HG03159 (cell line): ENCODE data around the gene RING1.

ENCODE experiments used
- ATAC-seq: cut with Tn5 transposase; IDR thresholded peaks from one replicate; pipeline ENCODE4 v1.9.1; 2021; ENCODE audit warnings: mild to moderate bottlenecking, moderate library complexity; ENCODE audit not compliant: unreplicated experiment

The RING1 gene

DNA sequence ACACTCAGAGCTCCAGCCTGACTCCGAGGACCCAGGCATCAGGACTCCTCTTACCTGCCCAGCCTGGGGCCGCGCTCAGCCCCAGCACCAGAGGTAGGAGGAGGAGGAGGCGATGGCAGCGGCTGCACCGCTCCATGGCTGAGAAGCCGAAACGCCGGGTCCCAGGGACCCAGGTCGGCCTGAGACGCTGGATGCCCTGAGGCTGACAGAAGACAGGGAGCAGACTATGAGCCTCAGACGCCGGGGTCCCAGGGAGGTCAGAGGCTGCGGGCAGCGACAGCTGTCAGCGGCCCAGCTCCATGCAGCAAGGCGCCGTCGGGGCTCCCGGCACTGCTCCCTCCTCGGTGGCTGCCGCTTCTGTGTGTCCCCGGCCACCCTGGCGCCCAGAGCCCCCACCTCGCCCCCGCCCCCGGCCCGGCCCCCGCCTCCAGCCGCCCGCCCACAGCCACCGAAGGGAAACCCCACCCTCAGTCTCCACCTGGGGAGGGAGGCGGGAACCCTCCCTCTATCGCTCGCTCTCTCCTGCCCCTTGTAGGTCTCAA, 16.1 kb upstream of the RING1 start, which contains the start of gene COL11A2:
Gene COL11A2 (minus strand): TSS at position 363 of the 542 bp plus-strand sequence. CDS start 227 bp downstream, at position 136.
- no peak for ATAC-seq

- no peak for ATAC-seq
These were observed 15.4 kb upstream of the RING1 start for GRCh38 chr6:33192671-33193602.

DNA sequence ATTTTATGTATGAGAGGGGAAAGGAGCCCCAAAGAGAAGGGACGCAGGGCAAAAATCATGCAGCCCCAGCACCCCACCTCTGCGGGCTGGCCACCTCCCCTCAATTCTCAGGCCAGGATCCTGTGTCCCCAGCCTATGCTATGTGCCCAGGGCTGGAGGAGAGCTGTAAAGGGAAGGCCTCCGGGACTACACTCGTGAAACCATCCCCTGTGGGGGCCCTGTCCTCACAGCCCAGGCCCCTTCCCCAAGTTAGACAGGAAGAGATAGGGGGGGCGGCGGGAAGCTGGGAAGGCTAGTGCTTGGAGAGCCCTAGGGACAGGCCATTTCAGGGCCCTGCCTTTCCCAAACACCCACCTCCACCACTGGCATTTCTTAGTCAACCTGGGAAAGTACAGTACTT, 14.7 kb upstream of the RING1 start:
- no peak for ATAC-seq

- ATAC-seq: no peak
These were observed 13.8 kb upstream of the RING1 start for GRCh38 chr6:33194431-33194979.

DNA sequence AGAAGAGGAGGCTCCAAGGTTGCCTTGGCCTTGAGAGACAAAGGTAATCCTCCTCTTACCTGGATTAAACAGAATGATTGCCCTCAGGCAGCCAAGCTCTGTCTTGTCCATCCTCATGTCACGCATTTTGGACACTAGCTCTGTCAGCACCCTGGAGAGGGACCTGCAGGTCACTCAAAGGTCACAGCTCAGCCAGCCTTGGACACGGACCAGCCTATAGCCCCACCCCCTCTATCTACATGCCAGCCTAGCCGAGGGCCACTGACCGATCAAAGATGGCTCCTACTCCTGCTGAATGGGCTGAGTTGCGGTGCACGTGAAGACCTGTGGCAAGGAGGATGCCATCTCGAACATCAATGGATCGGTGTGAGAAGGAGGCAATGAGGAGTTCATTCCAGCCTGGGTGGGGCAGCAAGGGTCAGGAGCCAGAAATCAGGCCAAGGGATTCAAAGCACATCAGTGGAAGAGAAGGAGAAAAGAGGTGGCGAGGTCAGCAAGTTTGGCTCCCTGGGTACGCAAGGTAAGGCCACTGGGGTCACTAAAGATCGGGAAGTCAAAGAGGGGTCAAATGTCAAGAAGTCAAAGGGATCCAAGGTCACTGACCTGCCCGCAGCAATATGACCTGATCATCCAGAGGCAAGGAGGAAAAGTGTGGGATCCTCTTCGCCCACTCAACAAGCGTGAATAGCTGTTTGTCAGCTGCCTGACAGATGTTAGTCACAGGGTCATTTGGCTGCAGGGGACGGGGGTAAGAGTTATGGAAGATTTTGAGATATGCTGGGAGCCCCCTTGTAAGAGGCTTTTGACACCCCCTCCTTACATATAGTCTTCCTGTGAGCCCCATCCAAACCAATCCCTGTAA, 12.8 kb upstream of the RING1 start:
- no peak for ATAC-seq

- no peak for ATAC-seq
These were observed 10.8 kb upstream of the RING1 start for GRCh38 chr6:33197431-33198048.

DNA sequence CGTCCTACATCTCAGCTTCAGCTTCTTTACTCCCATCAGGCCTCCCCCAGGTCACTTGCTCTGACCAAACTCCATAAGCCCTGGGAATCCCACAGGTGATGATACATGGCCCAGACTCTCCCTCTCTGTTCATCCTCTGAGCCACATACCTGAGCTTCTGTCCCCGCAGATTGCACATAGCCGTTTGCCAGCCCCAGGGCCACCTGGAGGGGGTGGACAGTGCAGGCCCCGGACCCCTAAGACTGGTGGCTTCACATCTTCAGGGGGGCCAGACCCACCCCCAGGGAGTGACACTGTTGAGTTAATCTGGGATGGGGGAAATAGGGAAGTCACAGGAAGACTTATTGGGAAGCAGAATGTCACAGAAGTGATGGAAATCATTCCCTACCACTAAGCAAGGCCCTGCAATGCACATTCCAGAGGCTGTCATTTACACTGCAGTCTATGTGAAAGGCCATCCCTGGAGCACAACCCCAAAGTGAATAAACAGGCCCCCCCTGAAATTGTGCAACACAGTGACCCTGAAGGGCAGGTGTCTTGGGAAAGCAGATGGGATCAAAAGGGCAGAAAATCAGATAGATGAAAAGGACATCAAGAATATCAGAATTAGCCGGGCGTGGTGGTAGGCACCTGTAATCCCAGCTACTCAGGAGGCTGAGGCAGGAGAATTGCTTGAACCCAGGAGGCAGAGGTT, 10.0 kb upstream of the RING1 start:
- ATAC-seq: no peak

DNA sequence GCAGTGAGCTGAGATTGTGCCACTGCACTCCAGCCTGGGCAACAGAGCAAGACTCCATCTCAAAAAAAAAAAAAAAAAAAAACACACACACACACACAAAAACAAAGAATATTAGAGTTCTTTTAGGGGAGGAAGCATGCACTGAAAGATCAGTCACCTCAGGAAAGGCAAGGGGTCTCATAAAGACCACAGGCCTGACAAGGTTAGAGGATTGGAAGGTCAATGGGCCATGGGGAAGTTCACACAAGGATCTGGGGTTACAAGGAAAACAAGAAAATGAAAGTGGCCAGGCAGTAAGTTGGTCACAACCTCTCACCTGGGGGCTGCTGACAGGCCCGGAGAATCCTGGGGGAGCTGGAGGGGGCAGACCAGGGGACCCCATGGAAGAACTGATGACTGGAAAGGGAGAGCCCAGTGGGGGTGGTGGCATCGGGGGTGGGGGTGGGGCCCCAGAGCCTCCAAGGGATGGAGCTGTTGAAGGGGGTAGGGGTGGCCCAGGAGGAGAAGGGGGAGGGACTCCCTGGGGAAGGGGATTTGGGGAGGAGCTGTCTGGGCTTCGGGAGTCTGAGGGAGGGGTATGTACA, 9.4 kb upstream of the RING1 start:
- ATAC-seq: no peak

- ATAC-seq: peak; percentile 11
These were observed 8.5 kb upstream of the RING1 start for GRCh38 chr6:33199687-33200218.

- ATAC-seq: peak; percentile 54
These were observed 7.8 kb upstream of the RING1 start, which contains the start of the genes RXRB and SLC39A7 for GRCh38 chr6:33200219-33201146. TSS of gene RXRB (minus strand) at chr6:33200665. CDS start at chr6:33200476, 189 bp downstream. TSS of gene SLC39A7 (plus strand) at chr6:33200867. CDS start at chr6:33201246, 379 bp downstream.

DNA sequence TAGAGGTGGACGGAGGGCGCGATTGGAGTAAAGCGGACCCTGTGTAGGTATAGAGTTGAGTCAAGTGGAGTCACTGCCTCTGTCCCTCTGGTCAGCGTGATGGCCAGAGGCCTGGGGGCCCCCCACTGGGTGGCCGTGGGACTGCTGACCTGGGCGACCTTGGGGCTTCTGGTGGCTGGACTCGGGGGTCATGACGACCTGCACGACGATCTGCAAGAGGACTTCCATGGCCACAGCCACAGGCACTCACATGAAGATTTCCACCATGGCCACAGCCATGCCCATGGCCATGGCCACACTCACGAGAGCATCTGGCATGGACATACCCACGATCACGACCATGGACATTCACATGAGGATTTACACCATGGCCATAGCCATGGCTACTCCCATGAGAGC, 7.2 kb upstream of the RING1 start:
- ATAC-seq: no peak

DNA sequence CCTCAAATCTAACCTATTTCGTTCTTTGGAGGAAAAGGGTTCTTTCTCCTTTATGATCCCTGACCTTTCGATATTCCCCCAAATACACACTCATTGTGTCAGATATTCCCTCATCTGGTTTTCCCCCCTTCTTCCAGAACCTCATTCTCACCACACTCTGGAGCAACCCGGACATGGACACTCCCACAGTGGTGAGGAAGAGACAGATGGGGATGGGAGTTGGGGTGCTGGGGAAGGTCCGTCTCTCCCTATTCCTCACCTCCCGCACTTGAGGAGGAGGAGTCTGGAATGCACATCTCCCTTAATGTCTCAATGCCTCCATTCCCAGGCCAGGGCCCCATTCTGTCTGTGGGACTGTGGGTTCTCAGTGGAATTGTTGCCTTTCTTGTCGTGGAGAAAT, 6.4 kb upstream of the RING1 start:
- no peak for ATAC-seq

- no peak for ATAC-seq
These were observed 5.5 kb upstream of the RING1 start for GRCh38 chr6:33202799-33203198.

- ATAC-seq: no peak
These were observed 4.7 kb upstream of the RING1 start for GRCh38 chr6:33203443-33204164.

GRCh38 chr6:33204165-33204414, 4.2 kb upstream of the RING1 start:
- ATAC-seq: no peak

DNA sequence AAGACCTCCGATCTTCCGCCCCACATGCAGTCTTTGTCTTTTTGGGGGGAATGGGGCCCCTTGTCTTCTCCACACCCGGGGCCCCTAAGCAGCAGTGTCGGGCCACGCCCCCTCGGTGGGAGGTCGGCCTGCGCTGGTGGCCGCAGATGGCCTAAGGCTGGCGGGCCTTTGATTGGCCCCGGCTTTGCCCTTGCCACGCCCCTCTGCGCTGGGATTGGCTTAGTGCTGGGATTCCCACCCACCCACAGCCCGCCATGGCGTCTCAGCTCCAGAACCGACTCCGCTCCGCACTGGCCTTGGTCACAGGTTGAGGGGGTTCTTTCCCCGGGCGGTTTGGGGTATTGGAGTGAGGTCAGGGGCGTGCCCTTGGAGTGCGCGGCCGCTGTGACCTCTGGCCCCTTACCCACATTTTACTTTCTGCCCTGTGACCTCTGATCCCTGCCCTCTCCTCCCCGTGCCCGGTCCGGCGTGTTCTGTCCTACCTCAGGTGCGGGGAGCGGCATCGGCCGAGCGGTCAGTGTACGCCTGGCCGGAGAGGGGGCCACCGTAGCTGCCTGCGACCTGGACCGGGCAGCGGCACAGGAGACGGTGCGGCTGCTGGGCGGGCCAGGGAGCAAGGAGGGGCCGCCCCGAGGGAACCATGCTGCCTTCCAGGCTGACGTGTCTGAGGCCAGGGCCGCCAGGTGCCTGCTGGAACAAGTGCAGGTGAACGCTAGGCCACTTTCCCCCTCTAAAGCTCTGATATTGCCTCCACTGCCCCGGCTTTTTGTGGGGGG, 3.7 kb upstream of the RING1 start, which contains the start of gene HSD17B8:
Gene HSD17B8 (plus strand): TSS at position 241 of the 776 bp plus-strand sequence. CDS start 14 bp downstream, at position 255.
- peak; percentile 54 for ATAC-seq
